IMR-90 (cell line): Measurements from ENCODE around the gene ADGRG6. TPM values are rescaled to one million over a fixed set of nuclear protein-coding genes. Genes with fewer than 3 reads are reported as not detected.

ENCODE experiments used
- ATAC-seq: fragments of 200-7000 bp; cut with Tn5 transposase; 2 replicates; pipeline ENCODE4 v1.9.1; 2020; ENCODE audit warnings: low read depth, mild to moderate bottlenecking, moderate library complexity
- BruUV-seq: library from RNA; stranded (reverse); fragments of 400-500 nt; replicated peaks from 2 replicates; lab custom pipeline; 2021; lab: Mats Ljungman, UMichigan
- CTCF ChIA-PET: fragments of 300-600 bp; formaldehyde crosslinking; extraction: SDS; loops from one replicate; lab custom pipeline; 2021; ENCODE audit warnings: antibody characterized with exemption; lab: Yijun Ruan, JAX
- POLR2A ChIA-PET: fragments of 300-600 bp; sonication (Branson Sonifier 250); formaldehyde crosslinking; loops from one replicate; lab custom pipeline; 2022; ENCODE audit warnings: antibody characterized with exemption; ENCODE audit not compliant: unreplicated experiment; lab: Charles Lee
- DNase-seq: peaks from one replicate; pipeline ENCODE4 v3.0.0; 2013
- H2AFZ ChIP-seq: replicated peaks from 2 replicates; pipeline ENCODE3; 2013; ENCODE audit warnings: low read length, mild to moderate bottlenecking; ENCODE audit not compliant: poor library complexity
- H2AK5ac ChIP-seq: 2 replicates; pipeline ENCODE4 v1.6.1; 2013; ENCODE audit warnings: low read depth, low read length, inconsistent platforms
- H2AK9ac ChIP-seq: replicated peaks from 2 replicates; pipeline ENCODE3; 2013; ENCODE audit warnings: mild to moderate bottlenecking, low read depth, low read length, moderate library complexity; ENCODE audit not compliant: poor library complexity
- H2BK120ac ChIP-seq: 2 replicates; pipeline ENCODE4 v1.6.1; 2013; ENCODE audit warnings: low read depth, low read length, inconsistent platforms
- H2BK15ac ChIP-seq: 3 replicates; pipeline ENCODE4 v1.6.1; 2013; ENCODE audit warnings: low read depth, low read length, inconsistent platforms
- H2BK20ac ChIP-seq: 2 replicates; pipeline ENCODE4 v1.6.1; 2013; ENCODE audit warnings: low read depth, mild to moderate bottlenecking, inconsistent platforms, low read length, moderate library complexity
- H2BK5ac ChIP-seq: 2 replicates; pipeline ENCODE4 v1.6.1; 2013; ENCODE audit warnings: mild to moderate bottlenecking, low read depth, low read length, inconsistent platforms; ENCODE audit not compliant: poor library complexity, severe bottlenecking
- H3K14ac ChIP-seq: replicated peaks from 2 replicates; pipeline ENCODE4 v1.6.1; 2013; ENCODE audit warnings: low read depth, low read length, inconsistent platforms
- H3K18ac ChIP-seq: 2 replicates; pipeline ENCODE4 v1.6.1; 2013; ENCODE audit warnings: low read depth, low read length, control low read depth
- H3K23ac ChIP-seq: 2 replicates; pipeline ENCODE4 v1.6.1; 2013; ENCODE audit warnings: low read depth, low read length, inconsistent platforms
- H3K27ac ChIP-seq: 2 replicates; pipeline ENCODE4 v1.5.1; 2013; ENCODE audit warnings: mild to moderate bottlenecking, control low read depth, low read length; ENCODE audit not compliant: insufficient read depth
- H3K27me3 ChIP-seq: 2 replicates; pipeline ENCODE4 v1.6.1; 2013; ENCODE audit warnings: low read length; ENCODE audit not compliant: control insufficient read depth, insufficient read depth
- H3K36me3 ChIP-seq: 2 replicates; pipeline ENCODE4 v1.6.1; 2013; ENCODE audit warnings: low read length, mixed read lengths; ENCODE audit not compliant: control insufficient read depth, insufficient read depth
- H3K4ac ChIP-seq: 2 replicates; pipeline ENCODE4 v1.6.1; 2013; ENCODE audit warnings: low read depth, low read length, inconsistent platforms
- H3K4me1 ChIP-seq: 2 replicates; pipeline ENCODE4 v1.6.1; 2013; ENCODE audit warnings: low read length, mixed read lengths; ENCODE audit not compliant: control insufficient read depth, insufficient read depth
- H3K4me2 ChIP-seq: 2 replicates; pipeline ENCODE4 v1.6.1; 2013; ENCODE audit warnings: low read depth, mild to moderate bottlenecking, control low read depth, low read length, moderate library complexity
- H3K4me3 ChIP-seq: 2 replicates; pipeline ENCODE4 v1.5.1; 2013; ENCODE audit warnings: low read depth, mild to moderate bottlenecking, control low read depth, low read length, moderate library complexity; ENCODE audit not compliant: insufficient read depth
- H3K56ac ChIP-seq: 2 replicates; pipeline ENCODE4 v1.6.1; 2013; ENCODE audit warnings: low read length, inconsistent platforms; ENCODE audit not compliant: insufficient read depth; ENCODE audit errors: extremely low read depth
- H3K79me1 ChIP-seq, 2 experiments: 2 replicates each; pipeline ENCODE4 v1.6.1; 2013; ENCODE audit warnings: low read length in 2 of 2, inconsistent platforms in 1 of 2, low read depth in 1 of 2
- H3K9ac ChIP-seq: 2 replicates; pipeline ENCODE4 v1.6.1; 2013; ENCODE audit warnings: low read depth, low read length, control low read depth
- H3K9me1 ChIP-seq: 2 replicates; pipeline ENCODE4 v1.6.1; 2013; ENCODE audit warnings: low read length, inconsistent platforms; ENCODE audit not compliant: insufficient read depth
- H3K9me3 ChIP-seq: 2 replicates; pipeline ENCODE4 v1.6.1; 2013; ENCODE audit warnings: low read length; ENCODE audit not compliant: control insufficient read depth, insufficient read depth
- H4K20me1 ChIP-seq: 2 replicates; pipeline ENCODE4 v1.6.1; 2013; ENCODE audit warnings: low read length, inconsistent platforms; ENCODE audit not compliant: insufficient read depth
- H4K5ac ChIP-seq: 2 replicates; pipeline ENCODE4 v1.6.1; 2013; ENCODE audit warnings: mild to moderate bottlenecking, low read depth, low read length, control low read depth
- H4K8ac ChIP-seq, 2 experiments: 2 replicates each; pipeline ENCODE4 v1.6.1; 2013; ENCODE audit warnings: low read depth in 2 of 2, low read length in 2 of 2, control low read depth in 1 of 2, inconsistent platforms in 1 of 2
- H4K91ac ChIP-seq: 2 replicates; pipeline ENCODE4 v1.6.1; 2013; ENCODE audit warnings: low read depth, low read length, inconsistent platforms; ENCODE audit not compliant: insufficient read depth
- MAZ ChIP-seq: IDR thresholded peaks from 2 replicates; pipeline ENCODE4 v1.6.1; 2012; ENCODE audit warnings: low read depth, mild to moderate bottlenecking, low read length, improper control_type of control experiment, moderate library complexity, borderline replicate concordance
- MXI1 ChIP-seq: IDR thresholded peaks from 2 replicates; pipeline ENCODE4 v1.6.1; 2012; ENCODE audit warnings: low read depth, mild to moderate bottlenecking, low read length, moderate library complexity, borderline replicate concordance
- NFE2L2 ChIP-seq: fragments of 150-350 bp; IDR thresholded peaks from 2 replicates; pipeline ENCODE4 v1.6.1; 2016; ENCODE audit warnings: low read depth, mild to moderate bottlenecking, low read length
- POLR2A ChIP-seq: IDR thresholded peaks from 2 replicates; pipeline ENCODE4 v1.6.1; 2012; ENCODE audit warnings: mild to moderate bottlenecking, low read depth, low read length
- RCOR1 ChIP-seq: IDR thresholded peaks from 2 replicates; pipeline ENCODE4 v1.6.1; 2012; ENCODE audit warnings: mild to moderate bottlenecking, low read length, improper control_type of control experiment; ENCODE audit not compliant: insufficient replicate concordance
- WGBS, 2 experiments: methylation state at CpG; one replicate each; pipeline versions ENCODE4 v1.1.5 to v1.1.7; 2013; ENCODE audit warnings: missing lambda C conversion rate in 2 of 2; ENCODE audit not compliant: insufficient read length in 1 of 2; ENCODE audit errors: extremely low coverage in 2 of 2; 5-methylcytosine and 5-hydroxymethylcytosine counted together
- dilution Hi-C: fragments of 300-500 bp; cut with HindIII; formaldehyde crosslinking; loops from one replicate; pipeline ENCODE4 v1.14.3; 2018; ENCODE audit warnings: low sequenced_read_pairs; ENCODE audit not compliant: unreplicated experiment
- in situ Hi-C: fragments of 300-500 bp; cut with MboI; formaldehyde crosslinking; loops from 3 replicates; pipeline ENCODE4 v1.14.3; 2019; ENCODE audit warnings: low sequenced_read_pairs, inconsistent platforms, mixed read lengths
- intact Hi-C: fragments of 100-400 bp; cut with micrococcal nuclease; formaldehyde crosslinking; loops from 2 replicates; pipeline ENCODE4 v1.10.0; 2022
- polyA plus RNA-seq, 3 experiments: library from polyadenylated mRNA; depleted of rRNA; stranded (reverse); fragments of >200 nt; gene quantifications; 2 replicates each; pipeline ENCODE4 v1.2.3, GENCODE V29; 2012; ENCODE audit warnings: low replicate concordance in 1 of 3
- total RNA-seq: library from RNA; depleted of rRNA; stranded (reverse); fragments of >200 nt; gene quantifications from 2 replicates; pipeline ENCODE4 v1.2.3, GENCODE V29; 2012

The ADGRG6 gene
- total and polyA plus RNA-seq, 2 of the 4 experiments (the other 2 are of a cell fraction), result 10.0 to 20.3 TPM

DNA sequence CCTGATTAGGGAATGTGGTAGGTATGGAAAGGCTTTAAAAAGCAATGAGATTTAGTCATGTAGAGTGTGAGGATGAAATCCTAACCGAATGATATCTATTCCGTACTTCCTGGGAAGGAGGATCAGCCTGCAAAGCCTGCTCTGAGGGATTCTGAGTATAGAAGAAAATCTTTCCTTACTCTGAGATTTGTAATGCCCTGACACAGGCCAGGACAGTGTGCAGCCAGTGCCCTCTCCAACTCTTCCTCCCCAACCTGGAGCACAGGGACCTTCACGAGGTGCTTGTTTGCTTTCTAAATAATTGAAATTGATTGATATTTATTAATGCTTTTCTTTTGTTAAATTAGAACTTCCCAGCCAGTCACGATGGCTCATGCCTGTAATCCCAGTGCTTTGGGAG lies 131.6 kb downstream of the ADGRG6 start:
- dilution Hi-C loops, result no loop called here
- Histone ChIP-seq H3K18ac (no peak overlapping the region), H2AFZ (no peak overlapping the region), H2AK5ac (no peak overlapping the region), H4K8ac (no peak overlapping the region), H3K4me2 (no peak overlapping the region), H3K23ac (no peak overlapping the region), H3K4me3 (no peak overlapping the region), H3K14ac (no peak overlapping the region), H3K9ac (no peak overlapping the region), H4K20me1 (no peaks in the 10 kb centered on the region), H3K4ac (no peak overlapping the region), H3K27me3 (no peaks in the 10 kb centered on the region), H2BK120ac (no peak overlapping the region), H4K91ac (no peak overlapping the region), H2BK20ac (no peak overlapping the region), H2AK9ac (no peak overlapping the region), H3K36me3 (peaks cover 1% of the 10 kb centered on the region; the same call in 1 of the 2 replicates), H3K4me1 (no peaks in the 10 kb centered on the region), H3K9me3 (peaks cover 2% of the 10 kb centered on the region; the same call in 1 of the 2 replicates), H3K56ac (no peak overlapping the region), H3K9me1 (peaks cover 6% of the 10 kb centered on the region; the same call in 1 of the 2 replicates), H4K5ac (no peak overlapping the region), H3K27ac (no peak overlapping the region), H2BK5ac (no peak overlapping the region), H2BK15ac (no peak overlapping the region), H3K79me1 (no peaks in the 10 kb centered on the region)
- CTCF ChIA-PET, result no interaction called here
- no peak for DNase-seq
- in situ Hi-C loops, result no loop called here
- no TSS peak for BruUV-seq
- TF ChIP-seq NFE2L2, result no peak
- TF ChIP-seq MAZ, result no peak
- no peak for TF ChIP-seq POLR2A
- no peak for TF ChIP-seq RCOR1
- TF ChIP-seq MXI1, result no peak
- ATAC-seq, result no peak
- no CpG with 5 or more reads among the region's 4 CpGs for WGBS, 2 experiments
- POLR2A ChIA-PET, result no interaction called here
- intact Hi-C loops, result no loop called here
